ENCODE results near the gene ZNF93.
"Not testable (repeated sequence)": the region's sequence is repeated elsewhere in the genome, so short reads cannot be mapped to it uniquely, and the experiment has no call there.

Gene ZNF93

DNA sequence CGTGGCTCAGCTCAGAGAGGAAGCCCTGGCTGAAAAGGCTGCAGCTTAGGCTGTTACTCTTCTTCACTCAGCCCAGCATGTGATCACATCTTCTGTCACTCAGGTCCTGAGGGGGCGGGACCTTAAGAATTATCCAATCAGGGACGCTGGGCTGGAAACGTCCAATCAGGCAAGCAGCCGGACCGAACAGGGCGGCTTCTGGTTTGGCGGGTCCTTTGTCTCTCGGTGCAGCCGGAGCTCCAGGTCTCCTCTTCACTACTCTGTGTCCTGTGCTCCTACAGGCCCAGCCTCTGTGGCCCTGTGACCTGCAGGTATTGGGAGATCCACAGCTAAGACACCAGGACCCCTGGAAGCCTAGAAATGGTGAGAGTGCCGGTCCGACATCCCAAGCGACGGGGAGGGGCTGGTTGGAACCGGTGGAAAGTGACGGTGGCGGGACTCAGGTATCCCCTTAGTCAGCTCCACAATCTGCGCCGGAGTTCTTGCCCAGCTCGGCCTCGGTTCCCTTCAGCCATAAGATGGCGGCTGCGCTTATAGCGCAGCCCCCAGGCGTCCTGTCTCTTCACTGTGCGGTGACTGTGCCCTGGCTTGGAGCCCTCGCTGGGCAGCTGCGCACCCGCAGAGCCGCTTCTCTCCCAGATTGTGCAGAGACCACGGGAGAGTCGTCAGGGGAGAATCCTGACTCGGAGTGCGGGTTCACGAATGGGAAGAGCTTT is at the start of gene ZNF93:
Gene ZNF93, plus strand, starts transcription at position 218 of the 716 bp plus-strand sequence. Its CDS starts 143 bp downstream, at position 361.
- TF ChIP-seq, protein P1, sequence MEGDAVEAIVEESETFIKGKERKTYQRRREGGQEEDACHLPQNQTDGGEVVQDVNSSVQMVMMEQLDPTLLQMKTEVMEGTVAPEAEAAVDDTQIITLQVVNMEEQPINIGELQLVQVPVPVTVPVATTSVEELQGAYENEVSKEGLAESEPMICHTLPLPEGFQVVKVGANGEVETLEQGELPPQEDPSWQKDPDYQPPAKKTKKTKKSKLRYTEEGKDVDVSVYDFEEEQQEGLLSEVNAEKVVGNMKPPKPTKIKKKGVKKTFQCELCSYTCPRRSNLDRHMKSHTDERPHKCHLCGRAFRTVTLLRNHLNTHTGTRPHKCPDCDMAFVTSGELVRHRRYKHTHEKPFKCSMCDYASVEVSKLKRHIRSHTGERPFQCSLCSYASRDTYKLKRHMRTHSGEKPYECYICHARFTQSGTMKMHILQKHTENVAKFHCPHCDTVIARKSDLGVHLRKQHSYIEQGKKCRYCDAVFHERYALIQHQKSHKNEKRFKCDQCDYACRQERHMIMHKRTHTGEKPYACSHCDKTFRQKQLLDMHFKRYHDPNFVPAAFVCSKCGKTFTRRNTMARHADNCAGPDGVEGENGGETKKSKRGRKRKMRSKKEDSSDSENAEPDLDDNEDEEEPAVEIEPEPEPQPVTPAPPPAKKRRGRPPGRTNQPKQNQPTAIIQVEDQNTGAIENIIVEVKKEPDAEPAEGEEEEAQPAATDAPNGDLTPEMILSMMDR (IDR thresholded peaks at IDR 0.05; ENCODE audit: extremely low read depth, missing control alignments) = no peak
- peak; percentile 86 for DNase-seq (ENCODE audit: low spot score)

DNA sequence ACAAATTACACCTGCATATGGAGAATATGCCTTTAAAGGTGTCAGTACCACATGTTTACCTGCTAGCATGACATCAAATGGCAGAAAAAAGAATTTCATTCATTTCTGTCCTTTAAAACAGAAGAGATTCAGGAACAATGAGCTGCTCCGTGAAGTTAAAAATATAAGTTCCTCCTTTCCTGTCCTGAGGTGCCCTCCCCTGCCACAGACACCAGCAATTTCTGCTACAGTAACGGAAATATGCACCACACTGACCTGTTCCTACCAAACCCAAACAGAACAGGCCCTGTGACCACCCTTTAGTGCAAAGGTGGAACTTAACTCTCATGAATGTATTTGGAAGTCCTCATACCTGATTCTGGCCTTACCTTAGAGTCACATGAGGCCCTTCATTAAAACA is 49.0 kb upstream of the ZNF93 start:
- not testable (repeated sequence) for DNase-seq (ENCODE audit: low spot score)

DNA sequence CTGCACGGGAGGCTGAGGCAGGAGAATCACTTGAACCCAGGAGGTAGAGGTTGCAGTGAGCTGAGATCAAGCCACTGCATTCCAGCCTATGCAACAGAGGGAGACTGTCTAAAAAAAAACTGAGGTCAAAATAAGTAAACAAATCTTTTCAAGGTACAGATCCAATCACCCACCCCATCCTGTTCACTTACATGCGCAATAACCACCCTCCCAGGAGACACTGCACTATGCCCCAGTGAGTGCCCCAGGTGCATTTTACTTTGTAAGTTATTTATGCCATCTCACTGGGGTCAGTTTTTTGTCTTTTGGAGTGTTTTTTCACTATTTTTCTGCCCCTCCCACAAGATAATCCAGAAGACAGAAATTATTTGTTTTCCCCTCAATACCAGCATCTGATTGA is 42.0 kb upstream of the ZNF93 start:
- no peak for DNase-seq (ENCODE audit: low spot score)
- TF ChIP-seq, protein P1 (IDR thresholded peaks at IDR 0.05; ENCODE audit: extremely low read depth, missing control alignments) = no peak

DNA sequence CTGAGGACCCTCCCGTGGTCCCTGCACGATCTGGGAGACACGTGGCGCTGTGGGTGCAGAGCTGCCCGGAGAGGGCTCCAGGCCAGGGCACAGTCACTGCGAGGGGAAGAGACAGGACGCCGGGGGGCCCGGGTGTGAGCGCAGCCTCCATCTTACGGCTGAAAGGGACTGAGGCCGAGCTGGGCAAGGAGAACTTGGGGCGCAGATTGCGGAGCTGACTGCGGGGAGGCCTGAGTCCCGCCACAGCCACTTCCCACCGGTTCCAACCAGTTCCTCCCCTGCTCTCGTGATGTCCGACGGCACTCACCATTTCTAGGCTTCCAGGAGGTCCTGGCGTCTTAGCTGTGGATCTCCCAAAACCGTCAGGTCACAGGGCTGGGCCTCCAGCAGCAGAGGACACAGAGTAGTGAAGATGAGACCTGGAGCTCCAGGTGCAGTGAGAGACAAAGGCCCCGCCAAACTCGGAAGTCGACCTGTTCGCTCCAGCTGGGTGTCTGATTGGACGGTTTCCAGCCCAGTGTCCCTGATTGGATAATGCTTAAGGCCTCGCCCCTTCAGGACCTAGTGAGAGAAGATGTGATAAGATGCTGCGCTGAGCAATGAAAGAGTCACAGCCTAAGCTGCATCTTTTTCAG is 39.9 kb upstream of the ZNF93 start:
- TF ChIP-seq, protein P1 (IDR thresholded peaks at IDR 0.05; ENCODE audit: extremely low read depth, missing control alignments) = no peak
- peak; percentile 9 for DNase-seq (ENCODE audit: low spot score)

DNA sequence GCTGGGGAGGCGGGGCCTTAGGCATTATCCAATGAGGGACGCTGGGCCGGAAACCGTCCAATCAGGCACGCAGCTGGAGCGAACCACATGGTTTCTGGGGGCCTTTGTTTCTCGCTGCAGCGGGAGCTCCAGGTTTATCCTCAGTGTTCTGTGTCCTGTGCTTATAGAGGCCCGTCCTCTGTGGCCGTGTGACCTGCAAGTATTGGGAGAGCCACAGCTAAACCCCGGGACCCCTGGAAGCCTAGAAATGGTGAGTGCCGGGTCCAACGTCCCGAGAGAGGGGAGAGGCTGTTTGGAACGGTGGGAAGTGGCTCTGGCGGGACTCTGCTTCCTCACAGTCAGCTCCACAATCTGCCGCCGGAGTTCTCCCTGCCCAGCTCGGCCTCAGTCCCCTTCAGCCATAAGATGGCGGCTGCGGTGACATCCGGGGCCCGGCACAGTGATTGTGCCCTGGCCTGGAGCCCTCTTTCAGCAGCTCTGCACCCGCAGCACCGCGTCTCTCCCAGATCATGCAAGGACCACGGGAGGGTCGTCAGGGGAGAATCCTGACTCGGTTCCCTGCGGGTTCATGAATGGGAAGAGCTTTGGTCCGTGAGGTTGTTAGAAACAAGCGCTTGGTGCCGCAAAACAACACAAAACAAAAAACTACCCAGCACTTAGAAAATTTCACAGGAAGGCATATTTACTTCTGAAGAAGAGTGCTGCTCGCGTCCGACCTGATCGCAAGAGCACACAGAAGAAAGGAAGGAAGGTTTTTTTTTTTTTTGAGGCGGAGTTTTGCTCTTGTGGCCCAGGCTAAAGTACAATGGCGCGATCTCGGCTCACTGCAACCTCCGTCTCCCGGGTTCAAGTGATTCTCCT is 34.8 kb upstream of the ZNF93 start, which contains the start of gene ZNF253:
Gene ZNF253, plus strand, starts transcription at position 133 of the 861 bp plus-strand sequence. Its CDS starts 115 bp downstream, at position 248.
- TF ChIP-seq, protein P1 (IDR thresholded peaks at IDR 0.05; ENCODE audit: extremely low read depth, missing control alignments) = no peak
- DNase-seq (ENCODE audit: low spot score) = peak; percentile 91

DNA sequence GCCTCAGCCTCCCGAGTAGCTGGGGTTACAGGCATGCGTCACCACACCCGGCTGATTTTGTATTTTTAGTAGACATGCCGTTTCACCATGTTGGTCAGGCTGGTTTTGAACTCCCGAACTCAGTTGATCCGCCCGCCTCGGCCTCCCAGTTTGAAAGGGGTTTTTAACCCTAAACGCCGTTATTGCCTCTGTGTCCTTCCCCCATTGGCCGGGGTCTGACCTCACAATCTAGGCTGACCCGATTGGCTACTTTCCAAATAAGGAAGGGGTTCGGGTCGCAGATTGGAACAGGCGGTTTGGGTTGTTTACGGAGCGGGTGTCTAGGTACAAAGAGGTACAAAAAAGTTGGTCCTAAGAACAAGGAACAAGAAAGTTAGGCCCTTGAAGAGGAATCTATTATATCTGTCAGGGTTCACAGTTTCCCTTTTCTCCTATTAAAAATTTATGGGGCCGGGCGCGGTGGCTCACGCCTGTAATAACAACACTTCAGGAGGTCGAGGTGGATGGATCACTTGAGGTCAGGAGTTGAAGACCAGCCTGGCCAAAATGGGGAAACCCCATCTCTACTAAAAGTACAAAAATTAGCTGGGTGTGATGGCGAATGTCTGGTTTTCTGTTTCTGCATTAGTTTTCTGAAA is 34.0 kb upstream of the ZNF93 start:
- peak; percentile 65 for DNase-seq (ENCODE audit: low spot score)
- TF ChIP-seq, protein P1 (IDR thresholded peaks at IDR 0.05; ENCODE audit: extremely low read depth, missing control alignments) = no peak

DNA sequence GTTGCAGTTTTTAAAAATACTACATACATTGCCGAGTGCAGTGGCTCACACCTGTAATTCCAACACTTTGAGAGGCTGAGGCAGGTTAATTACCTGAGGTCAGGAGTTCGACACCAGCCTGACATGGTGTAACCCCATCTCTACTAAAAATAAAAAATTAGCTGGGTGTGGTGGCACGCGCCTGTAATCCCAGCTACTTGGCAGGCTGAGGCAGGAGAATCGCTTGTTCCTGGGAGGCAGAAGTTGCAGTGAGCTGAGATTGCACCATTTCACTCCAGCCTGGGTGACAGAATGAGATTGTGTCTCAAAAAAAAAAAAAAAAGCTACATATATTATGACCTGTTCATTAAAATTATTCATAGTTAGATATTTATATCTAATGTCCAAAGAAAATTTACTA is 30.7 kb upstream of the ZNF93 start:
- not testable (repeated sequence) for DNase-seq (ENCODE audit: low spot score)

DNA sequence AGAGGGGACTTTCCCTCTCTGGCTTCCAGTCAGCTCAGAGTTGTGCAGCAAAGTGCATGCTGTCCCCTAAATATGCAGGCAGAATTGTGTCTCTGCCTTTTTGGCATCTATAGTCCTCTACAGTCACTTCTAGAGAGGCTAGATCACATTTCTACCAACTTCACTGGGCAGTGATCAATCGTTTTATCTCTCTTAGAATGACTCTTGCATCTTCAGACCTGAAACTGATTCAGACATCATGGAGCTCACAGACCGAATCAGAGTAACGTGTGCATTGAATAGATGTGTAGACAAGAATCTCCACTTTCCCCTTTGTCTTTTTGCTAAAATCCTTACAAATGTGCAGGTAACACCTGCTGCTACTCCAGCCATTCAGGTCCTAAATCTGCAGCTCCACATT is 28.8 kb upstream of the ZNF93 start:
- DNase-seq (ENCODE audit: low spot score) = no peak
- TF ChIP-seq, protein P1 (IDR thresholded peaks at IDR 0.05; ENCODE audit: extremely low read depth, missing control alignments) = no peak
